GM21423 (cell line): ENCODE results near the gene PKD1L1.

Experiments used
- ATAC-seq: cut with Tn5 transposase; IDR thresholded peaks from one replicate; pipeline ENCODE4 v1.9.1; 2021; ENCODE audit warnings: mild to moderate bottlenecking, moderate library complexity; ENCODE audit not compliant: unreplicated experiment

The PKD1L1 gene

GRCh38 chr7:47906883-47907282 is 41.4 kb downstream of the PKD1L1 start:
- no peak for ATAC-seq

GRCh38 chr7:47905076-47905920 is 43.0 kb downstream of the PKD1L1 start:
- no peak for ATAC-seq

- no peak for ATAC-seq
Observed at GRCh38 chr7:47902013-47902412, 46.3 kb downstream of the PKD1L1 start.

GRCh38 chr7:47901542-47901941 is 46.7 kb downstream of the PKD1L1 start:
- ATAC-seq, result no peak

GRCh38 chr7:47897831-47898230 is 50.4 kb downstream of the PKD1L1 start:
- no peak for ATAC-seq

GRCh38 chr7:47896809-47897423 is 51.4 kb downstream of the PKD1L1 start:
- ATAC-seq, result no peak

- no peak for ATAC-seq
Observed at GRCh38 chr7:47895026-47895425, 53.2 kb downstream of the PKD1L1 start.

GRCh38 chr7:47893721-47894365 is 54.4 kb downstream of the PKD1L1 start:
- no peak for ATAC-seq

GRCh38 chr7:47893238-47893637 is 55.0 kb downstream of the PKD1L1 start:
- ATAC-seq, result no peak

- ATAC-seq, result no peak
Observed at GRCh38 chr7:47890606-47891005, 57.7 kb downstream of the PKD1L1 start.

GRCh38 chr7:47890125-47890524 is 58.1 kb downstream of the PKD1L1 start:
- no peak for ATAC-seq

GRCh38 chr7:47889723-47890122 is 58.5 kb downstream of the PKD1L1 start:
- ATAC-seq, result no peak

- ATAC-seq, result no peak
Observed at GRCh38 chr7:47888371-47889265, 59.6 kb downstream of the PKD1L1 start.

- ATAC-seq, result no peak
Observed at GRCh38 chr7:47887016-47887640, 61.1 kb downstream of the PKD1L1 start.

GRCh38 chr7:47885987-47886811 is 62.1 kb downstream of the PKD1L1 start:
- no peak for ATAC-seq

- ATAC-seq, result no peak
Observed at GRCh38 chr7:47885309-47885986, 62.8 kb downstream of the PKD1L1 start.

- no peak for ATAC-seq
Observed at GRCh38 chr7:47884675-47885074, 63.6 kb downstream of the PKD1L1 start.

GRCh38 chr7:47882635-47883034 is 65.6 kb downstream of the PKD1L1 start:
- no peak for ATAC-seq

- no peak for ATAC-seq
Observed at GRCh38 chr7:47881256-47881655, 67.0 kb downstream of the PKD1L1 start.
